Caki2 (cell line): Measurements from ENCODE around the gene ATP9B. TPM values are rescaled to one million over a fixed set of nuclear protein-coding genes. Genes with fewer than 3 reads are reported as not detected.
A peak's percentile ranks its signal among the peaks of the same experiment; 100 is the strongest.

Source experiments
- DNase-seq: peaks from one replicate; pipeline ENCODE4 v3.0.0-alpha.2; 2015; ENCODE audit warnings: low read depth
- in situ Hi-C: cut with HindIII; loops from 2 replicates; pipeline ENCODE4 v1.10.0; 2016; ENCODE audit warnings: low sequenced_read_pairs, low pct_unique_long_range_greater_than_20kb, mixed read lengths
- total RNA-seq: library from RNA; depleted of rRNA; stranded (reverse); fragments of >200 nt; shearing (Covaris generic); gene quantifications from 2 replicates; pipeline ENCODE4 v1.2.3, GENCODE V29; 2014; ENCODE audit warnings: low replicate concordance

The ATP9B gene
- total RNA-seq, 1 experiment from 2014 or later: 60.4 TPM

DNA sequence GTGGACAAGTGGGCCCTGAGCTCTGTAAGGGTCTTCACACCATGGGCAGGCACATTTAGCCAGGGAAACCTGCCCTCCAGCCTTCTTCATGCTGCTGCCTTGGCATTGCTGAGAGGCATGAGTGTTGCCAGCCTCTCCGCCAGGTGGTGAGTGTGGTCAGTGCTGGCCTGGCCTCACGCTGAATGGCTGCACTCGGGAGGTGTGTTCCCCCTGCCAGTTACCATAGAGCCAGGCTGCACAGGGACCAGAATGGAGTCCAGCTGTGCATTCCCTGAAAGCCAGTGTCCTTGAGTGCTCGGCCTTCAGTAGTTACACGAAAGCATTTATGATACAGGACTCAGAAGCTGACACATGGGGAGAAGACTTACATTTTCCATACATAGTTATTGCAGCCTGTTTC is 139.7 kb downstream of the ATP9B start:
- DNase-seq: no peak
- in situ Hi-C loops: no loop called here

- DNase-seq: no peak
- in situ Hi-C loops: no loop called here
Measured at GRCh38 chr18:79210002-79210910, 141.1 kb downstream of the ATP9B start.

DNA sequence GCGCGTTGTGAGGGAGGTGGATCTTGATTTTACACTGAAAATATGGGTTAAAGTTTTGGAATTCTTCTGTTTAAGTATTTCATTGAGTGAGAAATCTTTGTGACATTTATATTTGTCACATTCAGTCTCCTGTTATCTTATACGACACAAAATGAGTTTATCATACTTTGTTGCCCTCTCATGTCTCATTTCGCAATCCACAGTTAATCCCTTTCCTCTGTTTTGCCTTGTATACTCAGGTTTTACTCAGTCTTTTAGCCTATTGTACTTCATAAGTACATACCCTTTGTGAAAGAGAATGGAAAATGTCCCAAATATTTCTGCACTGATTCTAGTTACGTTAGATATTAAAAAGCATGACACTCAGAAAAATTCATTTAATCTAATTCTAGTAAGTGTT is 142.7 kb downstream of the ATP9B start:
- in situ Hi-C loops: no loop called here
- no peak for DNase-seq

- in situ Hi-C loops: no loop called here
- no peak for DNase-seq
Measured at GRCh38 chr18:79214056-79214455, 144.9 kb downstream of the ATP9B start.

- no peak for DNase-seq
- in situ Hi-C loops: no loop called here
Measured at GRCh38 chr18:79216176-79216575, 147.0 kb downstream of the ATP9B start.

DNA sequence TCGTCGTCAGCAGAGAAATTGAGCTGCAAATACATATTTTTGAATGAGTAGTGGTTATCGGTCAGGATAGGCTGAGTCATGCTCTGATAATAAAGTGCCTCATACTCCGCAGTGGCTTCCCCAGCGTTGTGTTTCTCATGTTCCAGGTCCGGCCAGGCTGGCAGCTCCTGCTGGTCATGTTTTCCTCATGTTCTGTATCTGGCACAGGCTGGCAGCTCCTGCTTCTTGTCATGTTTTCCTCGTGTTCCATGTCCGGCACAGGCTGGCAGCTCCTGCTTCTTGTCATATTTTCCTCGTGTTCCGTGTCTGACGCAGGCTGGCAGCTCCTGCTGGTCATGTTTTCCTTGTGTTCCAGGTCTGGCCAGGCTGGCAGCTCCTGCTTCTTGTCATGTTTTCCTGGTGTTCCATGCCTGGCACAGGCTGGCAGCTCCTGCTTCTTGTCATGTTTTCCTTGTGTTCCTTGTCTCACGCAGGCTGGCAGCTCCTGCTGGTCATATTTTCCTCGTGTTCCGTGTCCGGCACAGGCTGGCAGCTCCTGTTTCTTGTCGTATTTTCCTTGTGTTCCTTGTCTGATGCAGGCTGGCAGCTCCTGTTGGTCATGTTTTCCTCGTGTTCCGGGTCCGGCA is 148.9 kb downstream of the ATP9B start:
- DNase-seq: no peak
- in situ Hi-C loops: no loop called here

DNA sequence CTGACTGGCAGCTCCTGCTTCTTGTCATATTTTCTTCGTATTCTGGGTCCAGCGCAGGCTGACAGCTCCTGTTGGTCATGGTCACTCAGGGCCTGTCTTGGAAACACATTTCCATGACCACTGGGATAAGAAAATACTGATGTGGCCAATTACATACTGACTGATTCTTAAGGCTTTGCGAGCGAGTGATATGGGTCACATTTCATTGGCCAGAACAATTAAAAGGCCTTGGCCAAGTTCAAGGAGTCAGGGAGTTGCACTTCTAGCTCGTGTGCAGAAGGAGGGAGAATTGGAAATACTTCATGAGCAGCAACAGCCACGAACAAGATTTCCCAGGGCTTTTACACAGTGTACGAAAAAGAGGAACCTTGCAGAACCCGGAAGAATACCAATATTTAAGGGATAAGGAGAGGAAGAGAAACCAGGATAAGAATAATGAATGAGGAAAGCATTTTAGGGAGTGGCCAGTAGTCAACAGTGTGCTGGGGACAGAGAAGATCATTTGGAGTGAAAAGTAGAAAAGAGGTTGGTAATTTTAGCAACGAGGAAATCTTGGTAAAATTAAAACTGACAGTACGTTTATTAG is 149.5 kb downstream of the ATP9B start:
- in situ Hi-C loops: no loop called here
- no peak for DNase-seq

DNA sequence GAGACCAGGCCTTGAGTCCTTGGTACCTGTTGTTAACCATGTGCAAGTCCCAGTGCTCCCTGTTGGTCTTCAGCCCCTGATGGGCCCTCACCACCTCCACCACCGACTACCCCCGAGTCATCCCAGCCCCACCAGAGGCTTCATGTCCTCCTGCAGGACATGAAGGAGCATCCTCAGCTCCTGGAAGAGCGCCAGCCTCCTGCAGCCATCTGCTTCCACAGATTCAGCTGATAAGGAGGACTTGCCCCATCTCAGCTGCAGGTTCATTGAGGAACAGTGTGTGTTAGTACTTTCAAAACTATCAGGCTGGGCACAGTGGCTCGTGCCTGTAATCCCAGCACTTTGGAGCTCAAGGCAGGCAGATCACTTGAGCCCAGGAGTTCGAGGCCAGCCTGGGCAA is 151.9 kb downstream of the ATP9B start:
- no peak for DNase-seq
- in situ Hi-C loops: no loop called here

- in situ Hi-C loops: no loop called here
- DNase-seq: no peak
Measured at GRCh38 chr18:79222790-79223189, 153.6 kb downstream of the ATP9B start.

- no peak for DNase-seq
- in situ Hi-C loops: no loop called here
Measured at GRCh38 chr18:79223431-79223830, 154.2 kb downstream of the ATP9B start.

- no peak for DNase-seq
- in situ Hi-C loops: no loop called here
Measured at GRCh38 chr18:79224381-79224780, 155.2 kb downstream of the ATP9B start.

- no peak for DNase-seq
- in situ Hi-C loops: no loop called here
Measured at GRCh38 chr18:79227621-79228020, 158.4 kb downstream of the ATP9B start.

DNA sequence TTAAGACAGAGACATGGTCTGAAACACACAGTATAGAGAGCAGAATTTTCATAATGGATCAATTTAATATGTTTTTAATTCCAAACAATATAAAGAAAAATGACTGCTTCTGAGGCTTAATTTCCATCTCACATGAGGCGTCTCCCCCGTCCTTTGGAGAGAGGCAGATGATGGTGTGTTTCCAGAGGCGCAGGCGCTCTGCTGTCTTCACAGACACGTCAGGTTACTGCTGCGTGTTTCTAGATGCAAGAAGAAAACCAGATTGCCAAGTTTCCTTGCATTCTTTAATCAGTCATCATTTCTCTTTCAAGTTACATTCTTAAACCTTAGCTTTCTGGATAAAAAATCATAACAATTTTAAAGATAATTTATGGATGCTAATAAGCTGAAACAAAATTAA is 160.2 kb downstream of the ATP9B start:
- in situ Hi-C loops: no loop called here
- DNase-seq: no peak

DNA sequence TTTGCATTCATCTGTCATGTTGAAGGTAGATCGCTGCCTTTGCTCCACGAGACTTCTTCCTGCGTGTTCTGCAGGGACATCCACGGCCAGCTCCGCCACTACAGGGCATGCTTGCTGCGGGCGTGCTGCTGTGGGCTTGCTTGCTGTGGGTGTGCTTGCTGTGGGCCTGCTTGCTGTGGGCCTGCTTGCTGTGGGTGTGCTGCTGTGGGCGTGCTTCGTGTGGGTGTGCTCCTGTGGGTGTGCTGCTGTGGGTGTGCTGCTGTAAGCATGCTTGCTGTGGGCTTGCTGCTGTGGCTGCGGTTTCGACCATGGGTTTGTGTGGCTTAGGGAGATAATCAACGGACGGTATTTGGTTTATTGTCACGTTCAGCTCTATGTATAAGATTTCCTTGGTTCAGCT is 165.2 kb downstream of the ATP9B start:
- DNase-seq: no peak

DNA sequence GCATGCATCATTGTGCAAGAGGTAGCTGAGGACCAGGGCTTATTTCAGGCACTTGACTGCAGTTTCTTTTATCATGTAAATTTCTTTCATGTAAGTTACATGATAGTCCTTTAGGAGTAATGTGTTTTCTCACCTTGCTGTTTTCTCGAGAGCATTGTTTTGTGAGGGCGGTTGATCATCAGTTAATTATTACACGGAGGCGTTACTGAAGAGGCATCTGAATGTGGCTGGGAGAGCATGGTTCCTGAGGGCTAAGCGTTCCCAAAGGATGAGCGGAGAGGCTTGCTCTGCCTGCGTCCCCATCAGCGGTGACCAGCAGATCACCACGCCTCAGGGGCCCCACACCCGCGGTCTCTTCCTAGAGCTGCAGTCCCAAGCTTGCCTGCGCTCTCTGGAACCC is 170.4 kb downstream of the ATP9B start:
- peak; percentile 43 for DNase-seq
- in situ Hi-C loops: no loop called here

More for the DNA sequence above, 165.2 kb downstream of the ATP9B start:
- in situ Hi-C loops: no loop called here

DNA sequence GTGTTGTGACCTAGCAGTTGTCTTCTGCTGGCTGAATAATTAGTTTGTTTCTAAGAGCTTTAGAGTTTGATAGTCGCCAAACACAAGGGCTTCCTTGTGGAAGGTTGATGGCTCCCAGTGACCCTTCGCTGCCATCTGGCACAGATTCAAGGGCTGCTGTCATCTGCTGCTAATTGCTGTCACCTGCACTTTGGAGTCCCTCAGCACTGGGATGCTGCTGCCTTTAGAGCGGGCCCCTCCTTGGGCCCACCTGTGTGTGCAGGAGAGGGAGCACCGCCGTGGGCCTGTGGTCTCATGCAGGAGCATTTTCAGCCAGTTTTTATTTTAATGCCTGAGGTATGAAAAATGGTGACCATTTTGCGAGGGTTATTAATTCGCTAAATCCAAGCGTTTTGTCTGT is 172.6 kb downstream of the ATP9B start:
- in situ Hi-C loops: no loop called here
- DNase-seq: no peak

- in situ Hi-C loops: no loop called here
- DNase-seq: no peak
Measured at GRCh38 chr18:79242246-79242645, 173.1 kb downstream of the ATP9B start.

DNA sequence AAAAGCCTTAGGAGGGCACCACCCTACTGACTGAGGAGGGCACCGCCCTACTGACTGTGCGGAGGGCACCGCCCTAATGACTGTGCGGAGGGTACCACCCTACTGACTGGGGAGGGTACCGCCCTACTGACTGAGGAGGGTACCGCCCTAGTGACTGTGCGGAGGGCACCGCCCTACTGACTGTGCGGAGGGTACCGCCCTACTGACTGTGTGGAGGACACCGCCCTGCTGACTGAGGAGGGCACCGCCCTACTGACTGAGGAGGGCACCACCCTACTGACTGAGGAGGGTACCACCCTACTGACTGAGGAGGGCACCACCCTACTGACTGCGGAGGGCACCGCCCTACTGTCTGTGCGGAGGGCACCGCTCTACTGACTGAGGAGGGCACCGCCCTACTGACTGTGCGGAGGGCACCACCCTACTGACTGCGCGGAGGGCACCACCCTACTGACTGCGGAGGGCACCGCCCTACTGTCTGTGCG is 176.4 kb downstream of the ATP9B start:
- in situ Hi-C loops: no loop called here

More for the DNA sequence above, 176.4 kb downstream of the ATP9B start:
- peak; percentile 89 for DNase-seq
